H7 (cell line): ENCODE data around the gene ADORA2A. TPM values are rescaled to one million over a fixed set of nuclear protein-coding genes. Genes with fewer than 3 reads are reported as not detected.

ENCODE experiments used
- DNase-seq: peaks from one replicate; pipeline ENCODE4 v3.0.0; 2012
- H3K27me3 ChIP-seq: 2 replicates; pipeline ENCODE4 v1.6.0; 2011; ENCODE audit warnings: mild to moderate bottlenecking, low read length; ENCODE audit not compliant: control insufficient read depth, insufficient read depth
- H3K36me3 ChIP-seq: replicated peaks from 2 replicates; pipeline ENCODE4 v1.5.1; 2011; ENCODE audit warnings: low read length; ENCODE audit not compliant: control insufficient read depth, insufficient read depth
- H3K4me3 ChIP-seq: 2 replicates; pipeline ENCODE4 v1.5.1; 2011; ENCODE audit warnings: low read depth, mild to moderate bottlenecking, control low read depth, low read length, moderate library complexity; ENCODE audit not compliant: insufficient read depth
- total RNA-seq: library from RNA; depleted of rRNA; stranded (reverse); fragments of >200 nt; shearing (Covaris generic); gene quantifications from 2 replicates; pipeline ENCODE4 v1.2.3, GENCODE V29; 2014

Gene ADORA2A
- total RNA-seq, 1 experiment from 2014 or later, result 4.0 TPM

GRCh38 chr22:24419475-24419850, 7.9 kb upstream of the ADORA2A start:
- no peak for DNase-seq
- no peak overlapping the region for H3K4me3 ChIP-seq
- H3K27me3 ChIP-seq, result peaks cover 6% of the 10 kb centered on the region
- peaks cover 3% of the 10 kb centered on the region; the same call in 1 of the 2 replicates for H3K36me3 ChIP-seq

GRCh38 chr22:24420072-24420976, 7.1 kb upstream of the ADORA2A start:
- Histone ChIP-seq H3K27me3 (peaks cover 14% of the 10 kb centered on the region), H3K36me3 (peaks cover 2% of the 10 kb centered on the region; the same call in 1 of the 2 replicates), H3K4me3 (no peak overlapping the region)
- peak; percentile 83 for DNase-seq

- DNase-seq, result peak; percentile 65
- Histone ChIP-seq H3K36me3 (peaks cover 2% of the 10 kb centered on the region; the same call in 1 of the 2 replicates), H3K27me3 (peaks cover 19% of the 10 kb centered on the region), H3K4me3 (no peak overlapping the region)
Observed at GRCh38 chr22:24420977-24421343, 6.4 kb upstream of the ADORA2A start.

GRCh38 chr22:24421428-24421931, 5.9 kb upstream of the ADORA2A start:
- peak; percentile 95 for DNase-seq
- Histone ChIP-seq H3K27me3 (peaks cover 20% of the 10 kb centered on the region), H3K4me3 (no peak overlapping the region), H3K36me3 (no peaks in the 10 kb centered on the region)

GRCh38 chr22:24422102-24422665, 5.2 kb upstream of the ADORA2A start:
- H3K27me3 ChIP-seq, result peaks cover 20% of the 10 kb centered on the region
- no peak overlapping the region for H3K4me3 ChIP-seq
- no peaks in the 10 kb centered on the region for H3K36me3 ChIP-seq
- DNase-seq, result no peak

- Histone ChIP-seq H3K27me3 (peaks cover 20% of the 10 kb centered on the region), H3K36me3 (no peaks in the 10 kb centered on the region), H3K4me3 (peak overlapping the region; percentile 55)
- DNase-seq, result peak; percentile 97
Observed at GRCh38 chr22:24423519-24424000, 3.8 kb upstream of the ADORA2A start.

- peak; percentile 89 for DNase-seq
- H3K36me3 ChIP-seq, result no peaks in the 10 kb centered on the region
- H3K27me3 ChIP-seq, result peaks cover 20% of the 10 kb centered on the region
- peak overlapping the region; percentile 52 for H3K4me3 ChIP-seq
Observed at GRCh38 chr22:24424001-24424900, 3.1 kb upstream of the ADORA2A start.

GRCh38 chr22:24424901-24425775, 2.3 kb upstream of the ADORA2A start:
- DNase-seq, result peak; percentile 72
- Histone ChIP-seq H3K4me3 (no peak overlapping the region), H3K27me3 (peaks cover 20% of the 10 kb centered on the region)

GRCh38 chr22:24426436-24426835, 963 bp upstream of the ADORA2A start:
- H3K4me3 ChIP-seq, result no peak overlapping the region
- no peak for DNase-seq
- peaks cover 20% of the 10 kb centered on the region for H3K27me3 ChIP-seq
- H3K36me3 ChIP-seq, result no peaks in the 10 kb centered on the region

More at GRCh38 chr22:24424901-24425775, 2.3 kb upstream of the ADORA2A start:
- H3K36me3 ChIP-seq, result no peaks in the 10 kb centered on the region

GRCh38 chr22:24426851-24427499, 424 bp upstream of the ADORA2A start:
- DNase-seq, result no peak
- Histone ChIP-seq H3K4me3 (no peak overlapping the region), H3K36me3 (no peaks in the 10 kb centered on the region), H3K27me3 (peaks cover 20% of the 10 kb centered on the region)

GRCh38 chr22:24428751-24429410, 1.5 kb downstream of the ADORA2A start:
- Histone ChIP-seq H3K27me3 (peaks cover 20% of the 10 kb centered on the region), H3K4me3 (no peak overlapping the region), H3K36me3 (no peaks in the 10 kb centered on the region)
- no peak for DNase-seq

GRCh38 chr22:24429411-24430365, 2.3 kb downstream of the ADORA2A start:
- no peaks in the 10 kb centered on the region for H3K36me3 ChIP-seq
- no peak overlapping the region for H3K4me3 ChIP-seq
- H3K27me3 ChIP-seq, result peaks cover 12% of the 10 kb centered on the region
- peak; percentile 79 for DNase-seq
